HepG2 (cell line): ENCODE data around the gene SCN8A. TPM values are rescaled to one million over a fixed set of nuclear protein-coding genes. Genes with fewer than 3 reads are reported as not detected.

Source experiments
- ATAC-seq: fragments of 200-7000 bp; cut with Tn5 transposase; 3 replicates; pipeline ENCODE4 v1.9.1; 2020; ENCODE audit warnings: mild to moderate bottlenecking, moderate library complexity
- BruUV-seq: library from RNA; stranded (reverse); fragments of 400-500 nt; replicated peaks from 2 replicates; lab custom pipeline; 2021; lab: Mats Ljungman, UMichigan
- CTCF ChIA-PET: fragments of 300-600 bp; formaldehyde crosslinking; extraction: SDS; loops from one replicate; lab custom pipeline; 2021; ENCODE audit warnings: low total read pairs, inconsistent platforms, low intra/inter-chr PET ratio; lab: Yijun Ruan, JAX
- POLR2A ChIA-PET: fragments of 350-600 bp; sonication (Branson Sonifier 250); formaldehyde crosslinking; loops from one replicate; lab custom pipeline; 2020; ENCODE audit warnings: antibody characterized with exemption, inconsistent platforms; lab: Yijun Ruan, JAX
- DNase-seq: peaks from one replicate; pipeline ENCODE4 v3.0.0-alpha.2; 2015; ENCODE audit warnings: low spot score
- FAIRE-seq: peaks from 3 replicates; lab custom pipeline; 2011; peaks lifted over from hg19 to GRCh38; lab: Jason Lieb, UNC
- H2AFZ ChIP-seq: one replicate; pipeline ENCODE4 v1.6.1; 2011; ENCODE audit warnings: low read length, inconsistent platforms
- H3K27ac ChIP-seq: fragments of 300-600 bp; 3 replicates; pipeline ENCODE4 v1.8.0; 2011; ENCODE audit warnings: mixed run types, mild to moderate bottlenecking, mixed read lengths, low read length, inconsistent platforms; ENCODE audit not compliant: insufficient read depth; ENCODE audit errors: extremely low read length
- H3K27me3 ChIP-seq, 2 experiments: fragments of 200-600 bp in 1 of 2; 2 replicates in 1 of 2; 3 replicates in 1 of 2; pipeline versions ENCODE4 v1.6.0 to v1.8.0; 2011; ENCODE audit warnings: low read length in 2 of 2, mild to moderate bottlenecking in 2 of 2, moderate library complexity in 2 of 2, inconsistent platforms in 1 of 2; ENCODE audit not compliant: insufficient read depth in 2 of 2, control insufficient read depth in 1 of 2
- H3K36me3 ChIP-seq, 2 experiments: fragments of 200-600 bp in 1 of 2; replicated peaks in 1 of 2; 2 replicates in 1 of 2; 3 replicates in 1 of 2; pipeline versions ENCODE4 v1.5.1 to v1.8.0; 2011; ENCODE audit warnings: low read length in 2 of 2, inconsistent platforms in 1 of 2; ENCODE audit not compliant: insufficient read depth in 2 of 2, control insufficient read depth in 1 of 2
- H3K4me1 ChIP-seq: 2 replicates; pipeline ENCODE4 v1.5.1; 2012; ENCODE audit warnings: low read length, inconsistent platforms; ENCODE audit not compliant: insufficient read depth
- H3K4me2 ChIP-seq: 2 replicates; pipeline ENCODE4 v1.6.0; 2011; ENCODE audit warnings: low read depth, low read length, inconsistent platforms
- H3K4me3 ChIP-seq, 3 experiments: fragments of 200-600 bp in 1 of 3; sonication (generic), shearing (Covaris generic) in 1 of 3; replicated peaks in 1 of 3; 2 replicates each; pipeline ENCODE4 v1.5.1; 2011 to 2016; ENCODE audit warnings: low read length in 3 of 3, inconsistent platforms in 2 of 3, low read depth in 2 of 3, mild to moderate bottlenecking in 2 of 3, control low read depth in 1 of 3, mixed read lengths in 1 of 3; ENCODE audit not compliant: insufficient read depth in 1 of 3
- H3K79me2 ChIP-seq: one replicate; pipeline ENCODE4 v1.6.1; 2011; ENCODE audit warnings: low read length, inconsistent platforms; ENCODE audit not compliant: insufficient read depth
- H3K9ac ChIP-seq: 2 replicates; pipeline ENCODE4 v1.6.0; 2011; ENCODE audit warnings: mild to moderate bottlenecking, low read depth, low read length, inconsistent platforms; ENCODE audit not compliant: insufficient read depth
- H3K9me3 ChIP-seq: 2 replicates; pipeline ENCODE4 v1.5.1; 2012; ENCODE audit warnings: mild to moderate bottlenecking, low read length
- H4K20me1 ChIP-seq: 2 replicates; pipeline ENCODE4 v1.6.0; 2011; ENCODE audit warnings: inconsistent platforms, mild to moderate bottlenecking, low read length, moderate library complexity; ENCODE audit not compliant: insufficient read depth
- HIVEP1 ChIP-seq: sonication (generic); formaldehyde crosslinking; IDR thresholded peaks from 2 replicates; pipeline ENCODE4 v1.4.0; 2020; ENCODE audit warnings: mild to moderate bottlenecking, missing genetic modification reagents
- ZFAT ChIP-seq: sonication (generic); formaldehyde crosslinking; conservative IDR thresholded peaks from 2 replicates; pipeline ENCODE4 v1.8.1; 2023; ENCODE audit warnings: missing genetic modification reagents, inconsistent platforms
- WGBS: methylation state at CpG from one replicate; pipeline ENCODE4 v1.1.6; 2017; ENCODE audit warnings: low lambda C conversion rate; 5-methylcytosine and 5-hydroxymethylcytosine counted together
- in situ Hi-C: cut with HindIII; loops from 2 replicates; pipeline ENCODE4 v1.10.0; 2017; ENCODE audit warnings: low pct_unique_long_range_greater_than_20kb; ENCODE audit not compliant: extremely low pct_ligation_motif_present
- intact Hi-C: fragments of 100-400 bp; cut with micrococcal nuclease; formaldehyde crosslinking; loops from one replicate; pipeline ENCODE4 v1.10.0; 2022; ENCODE audit not compliant: unreplicated experiment
- polyA plus RNA-seq, 8 experiments: library from polyadenylated mRNA; depleted of rRNA in 3 of 8; stranded (reverse) in 7 of 8; unstranded in 1 of 8; fragments of >200 nt; fragmentation: Illumina TruSeq in 4 of 8; extraction: Trizol in 4 of 8; gene quantifications; 2 replicates each; pipeline versions ENCODE4 v1.2.1 to v1.2.3, GENCODE V29; 2011 to 2016; ENCODE audit warnings: low read depth in 4 of 8, missing spikeins in 1 of 8, mixed read lengths in 1 of 8; ENCODE audit not compliant: insufficient read depth in 1 of 8
- total RNA-seq, 5 experiments: library from RNA; depleted of rRNA; stranded (reverse); fragments of >200 nt; fragmentation: Illumina TruSeq; extraction: Trizol; gene quantifications; 2 replicates each; pipeline ENCODE4 v1.2.3, GENCODE V29; 2016; ENCODE audit warnings: low read depth in 1 of 5
- TF ChIP-seq, protein P1 (sequence below): sonication (generic); formaldehyde crosslinking; IDR thresholded peaks from 2 replicates; pipeline ENCODE4 v1.5.1; 2020; ENCODE audit warnings: mild to moderate bottlenecking, missing genetic modification reagents, borderline replicate concordance

Gene SCN8A
- total and polyA plus RNA-seq, 2 of the 13 experiments (the other 11 are each of a cell fraction or from before 2014, with no cell fraction given): 0.57 to 1.4 TPM

DNA sequence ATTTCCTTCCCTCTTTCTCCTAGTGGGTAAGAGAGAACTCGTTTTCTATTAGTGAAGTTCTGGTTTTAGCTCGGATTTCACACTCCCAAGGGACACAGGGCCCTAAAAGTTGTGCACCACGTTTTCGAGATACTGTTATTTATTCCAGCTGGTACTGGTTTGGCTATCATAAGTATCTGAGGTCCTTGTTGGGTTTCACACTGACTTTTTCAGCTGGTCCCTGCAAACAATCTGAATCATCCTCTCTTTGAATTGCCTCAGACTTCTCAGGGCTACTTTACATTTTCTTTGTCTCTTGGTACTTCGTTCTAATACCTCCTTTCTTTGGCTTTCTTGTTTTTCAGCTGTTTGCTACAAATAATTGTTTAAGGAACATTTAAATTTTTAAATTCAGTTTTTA lies 75.7 kb downstream of the SCN8A start:
- Histone ChIP-seq H3K36me3 (no peaks in the 10 kb centered on the region), H4K20me1 (no peaks in the 10 kb centered on the region)
- TF ChIP-seq, protein P1, sequence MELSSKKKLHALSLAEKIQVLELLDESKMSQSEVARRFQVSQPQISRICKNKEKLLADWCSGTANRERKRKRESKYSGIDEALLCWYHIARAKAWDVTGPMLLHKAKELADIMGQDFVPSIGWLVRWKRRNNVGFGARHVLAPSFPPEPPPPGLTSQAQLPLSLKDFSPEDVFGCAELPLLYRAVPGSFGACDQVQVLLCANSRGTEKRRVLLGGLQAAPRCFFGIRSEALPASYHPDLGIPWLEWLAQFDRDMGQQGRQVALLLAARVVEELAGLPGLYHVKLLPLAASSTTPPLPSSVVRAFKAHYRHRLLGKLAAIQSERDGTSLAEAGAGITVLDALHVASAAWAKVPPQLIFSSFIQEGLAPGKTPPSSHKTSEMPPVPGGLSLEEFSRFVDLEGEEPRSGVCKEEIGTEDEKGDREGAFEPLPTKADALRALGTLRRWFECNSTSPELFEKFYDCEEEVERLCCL (CRISPR knock-in tag): no peak
- TF ChIP-seq, all 625 proteins: peak for 0
- FAIRE-seq (no peak), DNase-seq (no peak), ATAC-seq (no peak)
- intact Hi-C loops (no loop called here), in situ Hi-C loops (no loop called here)
- no peak overlapping the region for H3K4me2 ChIP-seq
- peaks cover 22% of the 10 kb centered on the region for H3K4me1 ChIP-seq
- no peaks in the 10 kb centered on the region for H3K79me2 ChIP-seq
- no peak overlapping the region for H3K27ac ChIP-seq
- H3K9ac ChIP-seq: no peak overlapping the region
- ChIA-PET POLR2A (no interaction called here), CTCF (no interaction called here)
- H2AFZ ChIP-seq: no peak overlapping the region
- no TSS peak for BruUV-seq
- H3K27me3 ChIP-seq: no peaks in the 10 kb centered on the region
- WGBS: 71% methylated on average over 5 of the region's 5 CpGs
- H3K9me3 ChIP-seq: no peaks in the 10 kb centered on the region
- no peak overlapping the region for H3K4me3 ChIP-seq

DNA sequence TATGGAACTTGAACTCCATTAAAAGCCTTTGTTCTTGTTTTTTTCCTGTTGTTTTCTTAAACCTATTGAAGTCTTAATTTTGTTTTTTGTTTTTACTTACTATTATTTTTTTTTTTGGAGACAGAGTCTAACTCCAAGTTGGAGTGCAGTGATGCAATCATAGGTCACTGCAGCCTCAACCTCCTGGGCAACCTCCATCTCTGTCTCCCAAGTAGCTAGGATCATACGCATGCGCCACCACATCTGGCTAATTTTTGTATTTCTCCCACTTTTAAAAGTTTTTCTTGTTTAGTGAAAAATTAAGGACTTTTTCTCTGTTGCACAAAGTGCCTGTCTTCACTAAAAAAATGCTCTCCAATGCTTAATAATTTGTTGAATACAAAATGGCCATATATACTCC lies 76.2 kb downstream of the SCN8A start:
- in situ Hi-C loops: no loop called here
- 97% methylated on average over 2 of the region's 2 CpGs for WGBS

More for the DNA sequence above, 76.2 kb downstream of the SCN8A start:
- DNase-seq: no peak
- Histone ChIP-seq H4K20me1 (no peaks in the 10 kb centered on the region), H3K4me1 (peaks cover 16% of the 10 kb centered on the region), H3K9ac (no peak overlapping the region), H3K36me3 (no peaks in the 10 kb centered on the region), H3K4me2 (no peak overlapping the region), H3K27me3 (no peaks in the 10 kb centered on the region), H2AFZ (no peak overlapping the region), H3K27ac (no peak overlapping the region), H3K79me2 (no peaks in the 10 kb centered on the region), H3K9me3 (no peaks in the 10 kb centered on the region), H3K4me3 (no peak overlapping the region)
- intact Hi-C loops: no loop called here
- POLR2A ChIA-PET: no interaction called here
- FAIRE-seq: no peak
- TF ChIP-seq HIVEP1 (CRISPR knock-in tag): no peak
- no peak for TF ChIP-seq ZFAT (CRISPR knock-in tag)
- CTCF ChIA-PET: no interaction called here
- no TSS peak for BruUV-seq
- no peak for ATAC-seq
